GM12892 (cell line): ENCODE measurements around the gene CEACAM5.

Source experiments
- POLR2A ChIP-seq: IDR thresholded peaks from 2 replicates; pipeline ENCODE4 v1.6.1; 2011; ENCODE audit warnings: low read depth, low read length, control low read depth
- POLR2AphosphoS5 ChIP-seq: IDR thresholded peaks from 2 replicates; pipeline ENCODE4 v1.6.1; 2011; ENCODE audit warnings: low read depth, low read length, control low read depth
- TAF1 ChIP-seq: IDR thresholded peaks from 2 replicates; pipeline ENCODE4 v1.6.1; 2011; ENCODE audit warnings: low read depth, mild to moderate bottlenecking, control low read depth, low read length, borderline replicate concordance

- no peak for TF ChIP-seq POLR2A
- no peak for TF ChIP-seq POLR2AphosphoS5
- no peak for TF ChIP-seq TAF1
Observed at GRCh38 chr19:41670755-41671154, 37.7 kb upstream of the CEACAM5 start.
